HG03175 (cell line): ENCODE data around the gene AMOT.
A peak's percentile ranks its signal among the peaks of the same experiment; 100 is the strongest.

Experiments
- ATAC-seq: cut with Tn5 transposase; IDR thresholded peaks from one replicate; pipeline ENCODE4 v1.9.1; 2021; ENCODE audit warnings: mild to moderate bottlenecking, moderate library complexity; ENCODE audit not compliant: unreplicated experiment

Gene AMOT

GRCh38 chrX:112746812-112747595, 93.6 kb downstream of the AMOT start:
- no peak for ATAC-seq

- ATAC-seq = peak; percentile 64
Observed at GRCh38 chrX:112738347-112739033, 102.1 kb downstream of the AMOT start.

GRCh38 chrX:112736310-112736709, 104.3 kb downstream of the AMOT start:
- ATAC-seq = no peak

DNA sequence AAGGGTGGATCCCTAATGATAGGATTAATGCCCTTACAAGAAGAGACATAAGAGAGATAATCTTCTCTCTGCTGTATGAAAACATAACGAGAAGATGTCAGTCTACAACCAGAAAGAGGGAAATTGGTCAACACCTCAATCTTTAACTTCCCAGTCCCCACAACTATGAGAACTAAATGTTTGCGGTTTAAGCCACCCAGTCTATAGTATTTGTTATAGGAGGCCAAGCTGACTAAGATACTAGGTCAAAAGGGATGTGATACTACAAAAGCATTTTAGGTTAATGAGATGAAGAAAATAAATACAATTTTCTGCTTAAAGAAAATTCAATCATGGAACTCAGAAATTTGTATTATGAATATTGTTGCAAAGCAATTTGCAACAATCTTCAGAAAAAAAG, 105.5 kb downstream of the AMOT start:
- no peak for ATAC-seq

DNA sequence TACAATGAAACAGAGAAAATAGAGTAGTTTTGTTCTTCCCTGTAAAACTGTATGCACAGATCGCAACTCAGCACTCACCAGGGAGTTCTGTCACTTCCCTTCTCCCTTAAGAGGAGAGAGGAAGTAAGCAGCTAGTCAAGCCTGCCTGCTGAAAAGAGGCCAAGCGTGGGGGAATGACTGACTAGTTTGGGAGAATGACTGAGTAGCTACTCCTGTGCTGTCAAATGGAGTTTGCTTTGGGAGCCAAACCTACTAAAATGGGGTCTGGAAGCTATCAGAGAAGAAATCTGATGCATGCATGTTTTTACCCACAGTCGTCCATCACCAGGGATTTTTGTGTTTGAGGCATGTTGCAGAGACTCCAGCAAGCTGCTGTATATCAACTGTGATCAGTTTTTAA, 106.3 kb downstream of the AMOT start:
- ATAC-seq = no peak

DNA sequence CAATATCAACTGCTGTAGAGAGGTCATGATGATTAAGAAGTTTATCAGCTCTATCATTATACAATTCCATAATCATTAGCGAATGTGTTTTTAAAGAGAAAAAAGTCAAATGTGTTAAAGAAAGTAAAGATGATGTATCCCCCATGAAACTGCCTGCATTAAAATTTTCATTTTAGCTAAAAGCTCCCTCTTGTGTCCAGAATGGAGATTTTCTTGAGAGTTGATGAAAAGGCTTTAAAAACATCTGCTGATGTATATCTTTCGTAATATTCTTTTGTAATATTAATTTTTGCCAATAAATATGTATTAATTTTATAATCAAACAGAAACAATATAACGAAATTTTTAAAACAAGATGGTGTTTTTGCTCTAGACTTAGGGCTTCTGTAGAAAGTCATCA, 108.8 kb downstream of the AMOT start:
- ATAC-seq = no peak
